Thyroid gland (tissue), 4 donors: ENCODE measurements around the gene NDEL1.

Source experiments
- POLR2A ChIP-seq, 2 donors: fragments of 450-650 bp; IDR thresholded peaks; one replicate each; pipeline ENCODE4 v1.6.1; 2017; ENCODE audit warnings: antibody characterized with exemption in 2 of 2, mild to moderate bottlenecking in 2 of 2, moderate library complexity in 1 of 2
- TF ChIP-seq, protein P1 (sequence below), 6 experiments: fragments of 200-600 bp in 3 of 6; fragments of 450-650 bp in 3 of 6; sonication (generic) in 3 of 6; IDR thresholded peaks; one replicate each; pipeline ENCODE4 v1.5.1; 2016 to 2019; ENCODE audit warnings: antibody characterized with exemption in 6 of 6, mild to moderate bottlenecking in 2 of 6, inconsistent platforms in 1 of 6, moderate library complexity in 1 of 6

DNA sequence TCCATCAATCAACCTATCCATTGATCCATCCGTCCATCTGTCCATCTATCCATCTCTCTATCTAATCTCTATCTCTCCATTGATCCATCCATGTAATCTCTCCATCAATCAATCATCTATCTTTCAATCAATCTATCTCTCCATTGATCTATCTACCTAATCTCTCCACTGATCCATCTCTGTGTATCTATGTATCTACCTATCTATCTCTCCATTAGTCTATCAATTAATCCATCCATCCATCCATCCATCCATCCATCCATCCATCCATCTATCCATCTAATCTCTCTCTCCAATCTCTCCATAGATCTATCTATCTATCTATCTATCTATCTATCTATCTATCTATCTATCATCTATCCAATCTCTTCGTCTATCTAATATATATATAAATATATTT lies 34.6 kb upstream of the NDEL1 start:
- no peak for TF ChIP-seq POLR2A (IDR thresholded peaks at IDR 0.05)
- TF ChIP-seq, protein P1, sequence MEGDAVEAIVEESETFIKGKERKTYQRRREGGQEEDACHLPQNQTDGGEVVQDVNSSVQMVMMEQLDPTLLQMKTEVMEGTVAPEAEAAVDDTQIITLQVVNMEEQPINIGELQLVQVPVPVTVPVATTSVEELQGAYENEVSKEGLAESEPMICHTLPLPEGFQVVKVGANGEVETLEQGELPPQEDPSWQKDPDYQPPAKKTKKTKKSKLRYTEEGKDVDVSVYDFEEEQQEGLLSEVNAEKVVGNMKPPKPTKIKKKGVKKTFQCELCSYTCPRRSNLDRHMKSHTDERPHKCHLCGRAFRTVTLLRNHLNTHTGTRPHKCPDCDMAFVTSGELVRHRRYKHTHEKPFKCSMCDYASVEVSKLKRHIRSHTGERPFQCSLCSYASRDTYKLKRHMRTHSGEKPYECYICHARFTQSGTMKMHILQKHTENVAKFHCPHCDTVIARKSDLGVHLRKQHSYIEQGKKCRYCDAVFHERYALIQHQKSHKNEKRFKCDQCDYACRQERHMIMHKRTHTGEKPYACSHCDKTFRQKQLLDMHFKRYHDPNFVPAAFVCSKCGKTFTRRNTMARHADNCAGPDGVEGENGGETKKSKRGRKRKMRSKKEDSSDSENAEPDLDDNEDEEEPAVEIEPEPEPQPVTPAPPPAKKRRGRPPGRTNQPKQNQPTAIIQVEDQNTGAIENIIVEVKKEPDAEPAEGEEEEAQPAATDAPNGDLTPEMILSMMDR (IDR thresholded peaks at IDR 0.05), result no peak
